Hepatocyte (in vitro differentiated cells): ENCODE measurements around the gene TRAF5. TPM values are rescaled to one million over a fixed set of nuclear protein-coding genes. Genes with fewer than 3 reads are reported as not detected.

ENCODE experiments used
- DNase-seq: peaks from one replicate; pipeline ENCODE4 v3.0.0-alpha.2; 2016; ENCODE audit warnings: low spot score
- H2AFZ ChIP-seq: fragments of 200-600 bp; sonication (generic); 2 replicates; pipeline ENCODE4 v1.6.0; 2016; ENCODE audit warnings: antibody characterized with exemption, mild to moderate bottlenecking
- H3K27ac ChIP-seq: fragments of 200-600 bp; sonication (generic); 2 replicates; pipeline ENCODE4 v1.5.1; 2016; ENCODE audit warnings: mild to moderate bottlenecking
- H3K27me3 ChIP-seq: fragments of 200-600 bp; sonication (generic); 2 replicates; pipeline ENCODE4 v1.6.1; 2016
- H3K36me3 ChIP-seq: fragments of 200-600 bp; sonication (generic); replicated peaks from 2 replicates; pipeline ENCODE4 v1.5.1; 2016; ENCODE audit warnings: low read depth; ENCODE audit not compliant: insufficient read depth
- H3K4me1 ChIP-seq: fragments of 200-600 bp; sonication (generic); 2 replicates; pipeline ENCODE4 v1.5.1; 2016; ENCODE audit warnings: mild to moderate bottlenecking, moderate library complexity; ENCODE audit not compliant: insufficient read depth
- H3K4me2 ChIP-seq: fragments of 200-600 bp; sonication (generic); 2 replicates; pipeline ENCODE4 v1.6.0; 2016
- H3K4me3 ChIP-seq: fragments of 200-600 bp; sonication (generic); 2 replicates; pipeline ENCODE4 v1.5.1; 2016; ENCODE audit warnings: mild to moderate bottlenecking
- H3K79me2 ChIP-seq: fragments of 200-600 bp; sonication (generic); 2 replicates; pipeline ENCODE4 v1.6.0; 2017; ENCODE audit warnings: mild to moderate bottlenecking
- H3K9me2 ChIP-seq: fragments of 200-600 bp; sonication (generic); replicated peaks from 2 replicates; pipeline ENCODE4 v1.6.0; 2017; ENCODE audit warnings: mild to moderate bottlenecking; ENCODE audit not compliant: insufficient read depth
- H3K9me3 ChIP-seq: fragments of 200-600 bp; sonication (generic); 2 replicates; pipeline ENCODE4 v1.5.1; 2016; ENCODE audit warnings: low read depth, mild to moderate bottlenecking
- H4K20me1 ChIP-seq: fragments of 200-600 bp; sonication (generic); 2 replicates; pipeline ENCODE4 v1.6.0; 2016; ENCODE audit warnings: mild to moderate bottlenecking; ENCODE audit not compliant: insufficient read depth, poor library complexity, severe bottlenecking
- EZH2 ChIP-seq: fragments of 200-600 bp; sonication (generic); IDR thresholded peaks from 2 replicates; pipeline ENCODE4 v1.6.1; 2016; ENCODE audit warnings: antibody characterized with exemption, mild to moderate bottlenecking, borderline replicate concordance
- EZH2phosphoT487 ChIP-seq: fragments of 200-600 bp; sonication (generic); IDR thresholded peaks from one replicate; pipeline ENCODE4 v1.6.1; 2018; ENCODE audit warnings: antibody characterized with exemption, mild to moderate bottlenecking, low read depth, moderate library complexity; ENCODE audit not compliant: unreplicated experiment, severe bottlenecking
- WGBS: methylation state at CpG from one replicate; pipeline ENCODE4 v1.1.6; 2016; ENCODE audit warnings: low lambda C conversion rate; ENCODE audit errors: missing lambda C conversion rate; 5-methylcytosine and 5-hydroxymethylcytosine counted together
- polyA plus RNA-seq: library from polyadenylated mRNA; unstranded; fragments of >200 nt; fragmentation: Nextera tagmentation; extraction: Ambion mirVana; gene quantifications from 2 replicates; pipeline ENCODE4 v1.2.1, GENCODE V29; 2016
- total RNA-seq: library from RNA; depleted of rRNA; stranded (reverse); fragments of >200 nt; gene quantifications from 2 replicates; pipeline ENCODE4 v1.2.3, GENCODE V29; 2014
- TF ChIP-seq, protein P1 (sequence below): fragments of 200-600 bp; sonication (generic); IDR thresholded peaks from 2 replicates; pipeline ENCODE4 v1.5.1; 2016; ENCODE audit warnings: antibody characterized with exemption, mild to moderate bottlenecking; ENCODE audit not compliant: poor library complexity

TRAF5 gene
- total and polyA plus RNA-seq, 2 experiments from 2014 or later: 3.9 to 8.8 TPM

DNA sequence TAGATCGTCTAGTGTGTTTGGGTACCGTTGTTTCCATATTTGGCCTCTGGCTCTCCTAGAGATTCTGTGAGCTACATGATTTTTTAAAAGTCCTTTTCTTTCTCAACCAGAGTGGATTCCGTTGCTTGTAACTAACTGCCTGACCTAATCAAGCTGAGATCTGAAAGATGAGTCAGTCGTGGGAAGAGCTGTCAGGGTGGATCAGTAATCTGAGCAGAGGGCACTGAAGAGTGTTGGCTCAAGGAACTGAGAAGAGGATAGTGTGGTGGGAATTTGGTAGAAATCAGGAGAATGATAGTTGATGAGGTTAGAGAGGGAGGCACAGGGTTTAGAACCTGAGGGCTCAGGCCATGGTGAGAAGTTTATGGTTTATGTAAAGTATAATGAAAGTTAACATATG is 52.2 kb downstream of the TRAF5 start:
- H3K4me3 ChIP-seq: no peak overlapping the region
- H3K9me2 ChIP-seq: no peaks in the 10 kb centered on the region
- H3K4me2 ChIP-seq: no peak overlapping the region
- no peaks in the 10 kb centered on the region for H3K36me3 ChIP-seq
- no peaks in the 10 kb centered on the region for H3K4me1 ChIP-seq
- H3K27me3 ChIP-seq: no peaks in the 10 kb centered on the region
- DNase-seq: no peak
- no peak overlapping the region for H2AFZ ChIP-seq
- peaks cover 3% of the 10 kb centered on the region for H3K79me2 ChIP-seq
- WGBS: 52% methylated on average over 4 of the region's 4 CpGs
- TF ChIP-seq, protein P1, sequence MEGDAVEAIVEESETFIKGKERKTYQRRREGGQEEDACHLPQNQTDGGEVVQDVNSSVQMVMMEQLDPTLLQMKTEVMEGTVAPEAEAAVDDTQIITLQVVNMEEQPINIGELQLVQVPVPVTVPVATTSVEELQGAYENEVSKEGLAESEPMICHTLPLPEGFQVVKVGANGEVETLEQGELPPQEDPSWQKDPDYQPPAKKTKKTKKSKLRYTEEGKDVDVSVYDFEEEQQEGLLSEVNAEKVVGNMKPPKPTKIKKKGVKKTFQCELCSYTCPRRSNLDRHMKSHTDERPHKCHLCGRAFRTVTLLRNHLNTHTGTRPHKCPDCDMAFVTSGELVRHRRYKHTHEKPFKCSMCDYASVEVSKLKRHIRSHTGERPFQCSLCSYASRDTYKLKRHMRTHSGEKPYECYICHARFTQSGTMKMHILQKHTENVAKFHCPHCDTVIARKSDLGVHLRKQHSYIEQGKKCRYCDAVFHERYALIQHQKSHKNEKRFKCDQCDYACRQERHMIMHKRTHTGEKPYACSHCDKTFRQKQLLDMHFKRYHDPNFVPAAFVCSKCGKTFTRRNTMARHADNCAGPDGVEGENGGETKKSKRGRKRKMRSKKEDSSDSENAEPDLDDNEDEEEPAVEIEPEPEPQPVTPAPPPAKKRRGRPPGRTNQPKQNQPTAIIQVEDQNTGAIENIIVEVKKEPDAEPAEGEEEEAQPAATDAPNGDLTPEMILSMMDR: no peak
- TF ChIP-seq EZH2 (no peak), EZH2phosphoT487 (no peak)
- H3K27ac ChIP-seq: no peak overlapping the region
- H3K9me3 ChIP-seq: no peaks in the 10 kb centered on the region
- no peaks in the 10 kb centered on the region for H4K20me1 ChIP-seq

DNA sequence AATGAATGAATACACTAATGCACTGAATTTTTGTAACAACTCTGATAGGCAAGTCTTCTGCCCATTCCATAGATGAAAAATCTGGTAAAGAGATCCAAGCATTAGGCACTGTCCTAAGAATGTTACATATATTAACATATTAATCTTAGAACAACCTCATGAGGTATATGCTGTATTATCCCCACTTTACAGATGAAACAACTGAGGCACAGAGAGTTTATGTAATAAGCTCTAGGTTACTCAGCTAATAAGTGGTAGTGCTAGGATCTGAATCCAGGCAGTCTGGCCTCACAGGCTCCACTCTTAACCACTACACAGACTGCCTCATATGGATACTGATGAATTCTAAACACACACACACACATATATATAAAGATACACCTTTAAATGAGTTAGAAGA is 52.8 kb downstream of the TRAF5 start:
- no peak overlapping the region for H3K27ac ChIP-seq

DNA sequence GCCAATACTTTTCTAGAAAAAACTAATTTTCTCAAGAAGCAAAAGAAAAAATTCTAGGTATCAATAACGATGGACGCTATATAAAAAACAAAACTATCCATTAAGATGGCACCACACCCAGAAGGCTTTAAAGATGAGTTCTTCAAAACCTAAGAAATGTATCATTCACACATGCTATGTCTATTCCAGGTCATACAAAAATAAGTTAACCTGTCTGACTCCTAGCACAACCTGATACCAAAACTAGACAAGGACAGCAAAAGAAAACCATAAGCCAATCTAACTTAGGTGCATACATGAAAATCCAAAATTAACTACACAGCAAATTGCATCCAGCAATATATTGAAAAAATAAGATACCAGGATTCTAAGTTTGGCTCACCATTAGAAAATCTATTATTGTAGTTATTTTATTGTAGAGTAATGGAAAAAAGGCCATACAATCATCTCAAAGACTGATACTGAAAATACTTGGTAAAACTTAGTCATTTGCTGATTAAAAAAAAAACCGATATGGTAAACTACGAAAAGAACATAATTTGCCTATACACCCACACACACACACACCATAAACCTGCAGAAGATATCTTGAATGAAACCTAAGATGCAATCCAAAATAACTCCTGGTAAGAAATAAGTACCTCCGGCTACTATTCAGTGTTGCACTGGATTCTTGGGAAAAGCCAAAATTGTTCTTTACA is 55.0 kb downstream of the TRAF5 start:
- WGBS: 95% methylated on average over 5 of the region's 5 CpGs
- Histone ChIP-seq H3K4me1 (no peaks in the 10 kb centered on the region), H2AFZ (peak overlapping the region; percentile 82), H3K79me2 (peaks cover 3% of the 10 kb centered on the region), H3K27me3 (no peaks in the 10 kb centered on the region), H3K4me2 (peak overlapping the region; percentile 68), H3K27ac (no peak overlapping the region), H3K4me3 (peak overlapping the region; percentile 28), H3K9me2 (no peaks in the 10 kb centered on the region), H4K20me1 (no peaks in the 10 kb centered on the region), H3K36me3 (no peaks in the 10 kb centered on the region), H3K9me3 (no peaks in the 10 kb centered on the region)
- no peak for DNase-seq
- TF ChIP-seq EZH2phosphoT487 (no peak), EZH2 (no peak)
- TF ChIP-seq, protein P1: no peak

More for the DNA sequence above, 52.8 kb downstream of the TRAF5 start:
- Histone ChIP-seq H3K27me3 (no peaks in the 10 kb centered on the region), H3K9me2 (no peaks in the 10 kb centered on the region), H3K4me3 (no peak overlapping the region), H3K36me3 (no peaks in the 10 kb centered on the region), H3K9me3 (no peaks in the 10 kb centered on the region), H4K20me1 (no peaks in the 10 kb centered on the region), H2AFZ (no peak overlapping the region), H3K79me2 (peaks cover 3% of the 10 kb centered on the region), H3K4me2 (no peak overlapping the region), H3K4me1 (no peaks in the 10 kb centered on the region)
- no peak for DNase-seq
- TF ChIP-seq EZH2 (no peak), EZH2phosphoT487 (no peak)
- TF ChIP-seq, protein P1: no peak
